GM19099 (cell line): ENCODE results near the gene ST3GAL3.

ENCODE experiments used
- POLR2A ChIP-seq: IDR thresholded peaks from 3 replicates; pipeline ENCODE4 v1.6.1; 2011; ENCODE audit warnings: low read depth; ENCODE audit not compliant: insufficient read length; ENCODE audit errors: extremely low read depth

ST3GAL3 gene

GRCh38 chr1:43957407-43958040 lies 250.2 kb downstream of the ST3GAL3 start:
- TF ChIP-seq POLR2A: no peak

DNA sequence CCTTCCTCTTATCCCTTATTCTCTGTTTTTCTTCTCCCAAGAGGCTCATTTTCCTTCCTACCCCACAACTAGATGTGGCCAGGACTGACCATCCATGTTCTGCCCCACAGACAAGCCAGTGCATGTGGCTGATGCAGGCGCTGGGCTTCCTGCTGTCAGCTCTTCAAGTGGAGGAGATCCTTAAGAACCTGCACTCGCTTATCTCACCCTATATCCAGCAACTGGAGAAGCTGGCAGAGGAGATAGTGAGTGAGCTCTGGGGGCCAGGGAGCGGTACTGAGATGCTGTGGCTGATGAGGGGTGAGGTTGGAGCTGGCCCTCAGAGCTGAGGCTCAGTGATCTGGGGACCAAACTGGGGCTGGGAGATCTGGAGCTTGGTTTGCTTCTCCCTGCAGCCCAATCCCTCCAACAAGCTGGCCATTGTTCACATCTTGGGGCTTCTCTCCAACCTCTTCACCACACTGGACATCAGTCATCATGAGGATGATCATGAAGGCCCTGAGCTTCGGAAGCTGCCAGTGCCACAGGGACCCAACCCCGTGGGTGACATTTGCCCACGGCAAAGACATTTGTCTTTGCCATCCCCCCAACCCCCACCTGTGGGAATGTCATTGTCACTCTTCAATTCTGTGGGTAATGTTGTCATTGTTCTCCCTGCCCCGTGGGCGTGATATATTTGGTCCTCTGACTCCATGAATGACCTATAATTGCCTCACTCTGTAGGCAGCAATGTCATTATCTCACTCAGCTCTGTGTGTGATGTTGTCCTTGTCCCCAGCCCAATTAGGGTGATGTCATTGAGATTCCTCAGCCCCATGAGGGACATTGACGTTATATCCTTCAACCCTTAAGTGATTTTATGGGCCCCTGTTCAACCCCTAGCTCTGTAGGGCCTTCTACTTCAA lies 251.3 kb downstream of the ST3GAL3 start:
- no peak for TF ChIP-seq POLR2A

DNA sequence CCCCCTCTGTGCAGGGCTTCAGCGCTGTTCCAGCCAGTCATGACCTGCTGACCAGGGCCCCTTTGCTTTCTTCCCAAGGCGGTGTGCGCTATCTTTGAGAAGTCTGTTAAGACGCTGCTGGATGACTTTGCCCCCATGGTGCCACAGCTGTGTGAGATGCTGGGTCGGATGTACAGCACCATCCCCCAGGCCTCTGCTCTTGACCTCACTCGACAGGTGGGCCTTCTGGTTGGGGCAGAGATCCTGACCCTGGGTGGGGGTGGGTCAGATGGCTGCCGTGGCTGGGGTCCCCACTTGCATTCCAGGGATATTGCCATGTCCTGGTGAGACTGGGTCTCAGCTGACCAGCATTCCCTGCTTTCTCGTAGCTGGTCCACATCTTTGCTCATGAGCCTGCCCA lies 253.5 kb downstream of the ST3GAL3 start:
- TF ChIP-seq POLR2A: no peak

DNA sequence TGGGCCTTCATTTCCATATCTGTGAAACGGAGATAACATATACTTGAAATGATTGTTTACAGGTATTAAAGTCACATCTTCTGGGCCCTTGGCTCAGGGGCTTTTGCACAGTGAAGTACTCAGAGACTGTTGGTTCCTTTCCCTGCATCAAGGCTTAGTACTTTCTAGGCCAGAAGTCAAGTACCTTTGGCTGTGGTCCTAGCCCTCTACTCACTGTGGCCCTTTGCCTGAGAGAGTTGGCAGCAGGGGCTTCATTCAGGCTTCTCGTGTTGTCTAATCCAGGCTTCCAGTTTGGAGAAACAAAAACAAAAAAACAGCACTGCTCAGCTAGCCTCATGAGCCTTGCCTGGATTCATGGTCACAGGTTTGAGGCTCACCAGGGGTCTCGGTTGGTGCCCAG lies 254.4 kb downstream of the ST3GAL3 start:
- TF ChIP-seq POLR2A: no peak

- TF ChIP-seq POLR2A: no peak
Measured at GRCh38 chr1:43962324-43962723, 255.0 kb downstream of the ST3GAL3 start.

DNA sequence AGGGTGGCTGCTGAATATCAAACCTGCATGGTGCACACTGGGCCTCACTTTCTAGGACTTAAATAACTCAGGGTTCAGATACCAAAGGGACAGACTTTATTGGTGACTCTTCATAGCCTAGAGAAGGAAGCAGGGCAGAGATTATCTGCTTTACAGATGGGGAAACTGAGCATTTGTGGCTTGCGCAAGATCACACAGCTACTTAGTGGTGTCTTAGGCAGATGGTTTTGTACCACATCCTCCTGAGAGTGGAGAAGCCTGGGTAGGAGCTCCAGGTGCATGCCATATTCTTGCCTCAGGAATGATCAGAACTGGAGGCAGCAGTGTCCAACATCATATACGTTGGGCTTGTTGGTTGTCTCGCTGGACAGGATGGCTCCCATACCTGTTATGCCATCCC lies 255.7 kb downstream of the ST3GAL3 start:
- no peak for TF ChIP-seq POLR2A

DNA sequence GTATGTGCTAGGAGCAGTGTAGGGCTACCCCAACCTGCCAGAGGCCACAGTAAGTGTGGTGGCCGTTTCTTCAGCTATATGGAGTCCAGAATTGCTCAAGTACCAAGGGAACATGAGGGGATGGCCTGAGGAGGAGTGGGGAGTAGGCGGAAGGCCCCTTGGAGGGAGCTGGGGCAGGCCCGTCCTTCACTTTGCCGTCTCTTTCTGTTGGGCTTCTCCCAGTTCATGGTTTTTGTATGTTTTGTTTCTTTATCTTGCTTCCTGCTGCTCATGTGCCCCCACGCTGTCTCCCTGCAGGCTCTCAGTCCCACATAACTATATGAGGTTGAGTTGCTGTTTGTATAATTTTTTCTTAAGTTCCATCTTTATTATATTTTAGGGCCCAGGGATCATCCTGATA lies 256.6 kb downstream of the ST3GAL3 start:
- no peak for TF ChIP-seq POLR2A

DNA sequence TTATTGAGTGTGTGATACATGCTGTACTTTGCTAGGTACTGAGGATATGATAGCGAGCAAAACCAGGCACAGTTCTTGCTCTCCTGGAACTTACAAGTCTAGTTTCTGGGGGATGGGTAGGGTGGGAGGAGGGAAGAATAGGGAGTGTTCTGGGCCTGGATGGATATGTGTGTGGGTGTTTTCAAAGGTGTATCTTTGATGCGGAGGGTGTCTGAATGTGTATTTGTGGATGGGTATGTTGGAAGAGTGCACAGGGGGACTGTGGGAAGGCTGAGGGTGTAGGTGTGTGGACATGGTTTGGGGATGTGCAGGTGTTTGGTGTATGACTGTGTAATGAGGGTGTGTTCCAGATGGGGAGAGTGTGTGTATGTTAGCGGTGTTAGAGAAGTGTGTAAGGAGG lies 258.0 kb downstream of the ST3GAL3 start:
- no peak for TF ChIP-seq POLR2A

DNA sequence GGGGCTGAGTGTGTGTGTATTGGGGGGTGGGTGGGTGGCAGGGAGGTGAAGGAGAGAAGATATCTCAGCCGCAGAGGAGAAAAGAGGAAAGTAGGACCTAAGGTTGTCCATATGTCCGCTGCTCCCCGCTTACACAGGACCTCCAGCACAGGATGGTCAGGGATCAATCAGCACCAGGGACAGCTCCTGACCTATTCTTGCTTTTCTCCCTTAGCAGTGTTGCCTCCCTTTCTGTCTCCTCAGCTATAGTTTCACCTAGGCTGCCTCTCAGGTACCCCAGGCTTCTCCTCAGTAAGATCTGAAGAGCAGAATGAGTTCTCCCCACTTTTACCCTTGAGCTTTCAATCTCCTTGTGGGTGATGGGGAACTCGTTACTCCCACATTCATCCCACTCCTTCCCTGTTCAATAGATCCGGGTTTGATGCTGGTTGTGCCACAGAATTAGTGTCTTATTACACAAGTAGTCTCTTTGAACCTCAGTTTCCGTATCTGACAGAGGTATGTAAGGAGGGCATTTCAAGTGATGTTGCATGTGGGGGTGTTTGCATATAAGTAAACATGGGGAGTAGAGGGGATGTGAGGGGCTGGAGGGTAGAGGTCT lies 261.1 kb downstream of the ST3GAL3 start:
- no peak for TF ChIP-seq POLR2A

DNA sequence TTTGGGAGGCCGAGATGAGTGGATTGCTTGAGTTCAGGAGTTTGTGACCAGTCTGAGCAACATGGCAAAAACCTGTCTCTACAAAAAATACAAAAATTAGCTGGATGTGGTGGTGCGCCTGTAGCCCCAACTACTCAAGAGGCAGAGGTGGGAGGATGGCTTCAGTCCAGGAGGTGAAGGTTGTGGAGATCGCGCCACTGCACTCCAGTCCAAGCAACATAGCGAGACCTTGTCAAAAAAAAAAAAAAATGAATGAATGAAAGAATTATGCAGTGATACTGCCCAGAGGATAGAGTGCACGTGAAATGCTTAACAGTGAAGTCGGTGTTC lies 262.0 kb downstream of the ST3GAL3 start:
- TF ChIP-seq POLR2A: no peak

DNA sequence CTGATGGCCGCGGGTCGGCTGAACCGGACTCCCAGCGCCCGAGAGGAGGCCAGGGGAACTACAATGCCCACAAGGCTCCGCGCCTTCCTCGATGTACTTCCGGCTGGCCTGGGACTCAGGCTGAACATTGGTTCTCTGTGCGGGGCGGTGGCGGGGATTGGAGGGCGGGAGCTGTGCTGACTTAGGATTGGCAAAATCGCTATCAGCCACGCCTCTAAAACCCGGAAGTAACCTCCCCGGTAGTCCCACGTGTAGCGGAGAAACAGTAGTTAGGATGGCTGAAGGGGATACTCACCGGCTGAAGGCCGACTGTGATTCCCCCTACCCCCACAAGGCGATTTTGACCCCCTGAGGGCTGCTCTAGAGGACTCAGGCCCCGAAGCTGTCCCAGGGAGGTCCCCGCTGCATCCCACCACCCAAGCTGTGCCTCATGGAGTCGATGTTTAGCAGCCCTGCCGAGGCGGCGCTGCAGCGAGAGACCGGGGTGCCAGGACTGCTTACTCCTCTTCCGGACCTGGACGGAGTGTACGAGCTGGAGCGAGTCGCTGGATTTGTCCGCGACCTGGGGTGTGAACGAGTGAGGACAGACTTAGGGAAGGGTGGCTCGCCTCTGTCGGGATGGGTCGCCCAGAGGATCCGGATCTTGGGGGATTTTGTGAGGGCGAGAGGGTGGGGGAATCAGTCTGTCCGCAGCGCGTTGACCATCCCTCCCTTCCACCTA lies 262.6 kb downstream of the ST3GAL3 start, which contains the start of gene DPH2:
Gene DPH2, plus strand, starts transcription at position 265 of the 721 bp plus-strand sequence. Its CDS starts 166 bp downstream, at position 431.
- TF ChIP-seq POLR2A: peak; percentile 66

DNA sequence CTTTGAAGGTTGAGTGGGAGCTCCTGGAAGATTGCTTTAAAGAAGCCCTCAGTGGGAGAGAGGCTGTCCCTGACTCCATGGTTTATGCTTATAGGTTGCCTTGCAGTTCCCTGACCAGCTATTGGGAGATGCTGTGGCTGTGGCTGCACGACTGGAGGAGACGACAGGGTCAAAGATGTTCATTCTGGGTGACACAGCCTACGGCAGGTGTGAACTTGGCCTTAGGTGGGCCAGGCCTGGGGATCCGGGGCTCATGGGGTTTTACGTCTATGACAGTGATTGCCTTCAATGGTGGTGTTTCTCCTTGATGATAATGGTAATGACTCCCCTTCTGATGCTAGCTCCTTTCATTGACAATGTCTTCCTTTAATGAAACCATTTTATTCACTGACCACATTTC lies 263.2 kb downstream of the ST3GAL3 start:
- no peak for TF ChIP-seq POLR2A

DNA sequence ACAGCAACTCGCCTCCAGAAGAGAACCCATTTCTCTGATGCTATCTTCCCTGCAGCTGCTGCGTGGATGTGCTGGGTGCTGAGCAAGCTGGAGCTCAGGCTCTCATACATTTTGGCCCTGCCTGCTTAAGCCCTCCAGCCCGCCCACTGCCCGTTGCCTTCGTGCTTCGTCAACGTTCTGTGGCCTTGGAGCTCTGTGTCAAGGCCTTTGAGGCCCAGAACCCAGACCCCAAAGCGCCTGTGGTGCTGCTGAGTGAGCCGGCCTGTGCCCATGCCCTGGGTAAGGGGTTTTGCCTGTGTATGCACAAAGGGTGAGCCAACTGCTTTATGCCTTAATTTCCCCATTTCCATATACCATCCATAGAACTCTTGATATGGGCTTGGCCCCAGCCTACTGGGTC lies 263.6 kb downstream of the ST3GAL3 start:
- TF ChIP-seq POLR2A: no peak

- TF ChIP-seq POLR2A: no peak
Measured at GRCh38 chr1:43971336-43971980, 264.1 kb downstream of the ST3GAL3 start.

- no peak for TF ChIP-seq POLR2A
Measured at GRCh38 chr1:43973981-43974442, 266.7 kb downstream of the ST3GAL3 start.
